GM12801 (cell line): ENCODE results near the gene ATP4B.

ENCODE experiments used
- TF ChIP-seq, protein P1 (sequence below): IDR thresholded peaks from one replicate; pipeline ENCODE4 v1.5.1; 2011; ENCODE audit warnings: control low read depth; ENCODE audit not compliant: insufficient read length; ENCODE audit errors: extremely low read depth

The ATP4B gene

DNA sequence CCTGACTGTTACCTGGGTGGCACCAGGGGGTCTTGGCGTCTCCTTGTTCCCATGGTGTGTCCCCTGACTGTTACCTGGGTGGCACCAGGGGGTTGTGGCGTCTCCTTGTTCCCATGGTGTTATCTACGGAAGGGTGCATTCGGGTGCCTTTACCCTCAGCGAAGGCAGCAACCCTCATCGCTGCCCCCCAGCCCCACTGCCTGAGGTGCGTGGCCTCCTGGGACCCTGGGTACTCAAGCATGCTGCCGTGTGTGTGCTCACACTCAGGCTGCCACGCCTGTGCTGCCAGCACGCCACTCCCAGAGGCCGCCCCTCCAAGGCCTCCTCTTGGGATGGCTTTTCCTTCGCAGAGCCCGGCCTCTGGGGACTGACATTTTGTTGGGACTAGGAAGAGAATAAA, 48.4 kb downstream of the ATP4B start:
- TF ChIP-seq, protein P1, sequence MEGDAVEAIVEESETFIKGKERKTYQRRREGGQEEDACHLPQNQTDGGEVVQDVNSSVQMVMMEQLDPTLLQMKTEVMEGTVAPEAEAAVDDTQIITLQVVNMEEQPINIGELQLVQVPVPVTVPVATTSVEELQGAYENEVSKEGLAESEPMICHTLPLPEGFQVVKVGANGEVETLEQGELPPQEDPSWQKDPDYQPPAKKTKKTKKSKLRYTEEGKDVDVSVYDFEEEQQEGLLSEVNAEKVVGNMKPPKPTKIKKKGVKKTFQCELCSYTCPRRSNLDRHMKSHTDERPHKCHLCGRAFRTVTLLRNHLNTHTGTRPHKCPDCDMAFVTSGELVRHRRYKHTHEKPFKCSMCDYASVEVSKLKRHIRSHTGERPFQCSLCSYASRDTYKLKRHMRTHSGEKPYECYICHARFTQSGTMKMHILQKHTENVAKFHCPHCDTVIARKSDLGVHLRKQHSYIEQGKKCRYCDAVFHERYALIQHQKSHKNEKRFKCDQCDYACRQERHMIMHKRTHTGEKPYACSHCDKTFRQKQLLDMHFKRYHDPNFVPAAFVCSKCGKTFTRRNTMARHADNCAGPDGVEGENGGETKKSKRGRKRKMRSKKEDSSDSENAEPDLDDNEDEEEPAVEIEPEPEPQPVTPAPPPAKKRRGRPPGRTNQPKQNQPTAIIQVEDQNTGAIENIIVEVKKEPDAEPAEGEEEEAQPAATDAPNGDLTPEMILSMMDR, result no peak

DNA sequence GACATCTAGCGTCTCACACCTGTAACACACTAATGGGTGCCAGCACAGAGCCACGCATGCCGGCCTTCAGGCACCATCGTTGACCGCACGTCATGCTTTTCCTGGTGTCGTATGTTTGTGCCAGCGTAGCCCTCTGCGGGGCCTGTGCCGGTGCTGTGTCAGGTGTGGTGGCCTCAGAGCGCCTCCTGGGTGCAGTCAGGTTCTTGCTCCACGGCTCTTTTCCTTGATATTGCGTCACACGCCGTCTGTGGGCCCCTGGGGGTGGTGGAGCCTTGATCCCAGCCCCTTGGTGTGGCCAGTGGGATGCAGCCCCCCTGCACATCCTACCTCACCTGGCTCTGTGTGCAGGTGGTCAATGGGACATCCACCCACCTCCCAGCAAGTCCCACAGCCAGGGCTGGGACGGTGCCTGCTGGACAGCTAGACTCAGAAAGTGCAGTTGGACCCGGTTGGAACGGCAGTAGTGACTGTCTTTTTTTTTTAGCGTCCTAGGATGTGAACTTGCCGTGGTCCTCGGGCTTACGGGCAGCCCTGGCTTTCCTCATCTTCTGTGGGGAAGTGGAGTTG, 48.9 kb downstream of the ATP4B start:
- TF ChIP-seq, protein P1, result no peak

DNA sequence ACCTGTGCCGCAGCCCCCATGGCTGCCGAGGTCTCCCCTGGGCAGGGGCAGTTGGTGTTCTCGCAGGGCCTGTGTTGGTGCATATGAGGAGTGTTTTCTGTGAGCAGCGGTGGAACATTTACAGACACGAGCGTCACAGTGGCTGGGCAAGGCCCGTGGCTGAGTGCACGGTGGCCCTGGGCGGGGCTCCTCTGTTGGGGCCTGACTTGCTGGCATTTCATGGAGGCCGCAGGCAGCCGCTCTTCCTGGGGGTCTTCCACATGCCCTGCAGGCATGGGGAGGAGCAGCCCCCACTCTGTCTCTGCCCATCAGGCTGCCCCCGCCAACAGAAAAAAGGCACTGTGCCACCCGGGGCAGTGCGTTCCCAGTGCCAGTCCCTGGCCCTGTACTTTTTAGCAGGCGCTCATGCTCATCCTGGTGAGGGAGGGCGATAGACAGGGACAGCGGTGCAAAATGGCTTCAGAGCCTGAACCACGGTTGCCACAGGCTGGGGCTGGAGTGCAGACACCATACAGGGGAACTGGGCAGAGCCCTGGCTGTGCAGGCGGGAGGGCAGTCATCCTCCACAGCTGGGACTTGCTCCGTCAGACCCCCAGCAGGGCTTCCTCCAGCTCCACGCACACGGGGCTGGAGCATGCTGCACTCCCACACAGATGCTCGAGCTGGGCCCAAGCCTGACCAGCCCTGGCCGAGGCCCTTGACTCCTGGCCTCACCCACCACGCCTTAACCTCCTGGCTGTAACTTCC, 49.9 kb downstream of the ATP4B start:
- TF ChIP-seq, protein P1, result no peak

DNA sequence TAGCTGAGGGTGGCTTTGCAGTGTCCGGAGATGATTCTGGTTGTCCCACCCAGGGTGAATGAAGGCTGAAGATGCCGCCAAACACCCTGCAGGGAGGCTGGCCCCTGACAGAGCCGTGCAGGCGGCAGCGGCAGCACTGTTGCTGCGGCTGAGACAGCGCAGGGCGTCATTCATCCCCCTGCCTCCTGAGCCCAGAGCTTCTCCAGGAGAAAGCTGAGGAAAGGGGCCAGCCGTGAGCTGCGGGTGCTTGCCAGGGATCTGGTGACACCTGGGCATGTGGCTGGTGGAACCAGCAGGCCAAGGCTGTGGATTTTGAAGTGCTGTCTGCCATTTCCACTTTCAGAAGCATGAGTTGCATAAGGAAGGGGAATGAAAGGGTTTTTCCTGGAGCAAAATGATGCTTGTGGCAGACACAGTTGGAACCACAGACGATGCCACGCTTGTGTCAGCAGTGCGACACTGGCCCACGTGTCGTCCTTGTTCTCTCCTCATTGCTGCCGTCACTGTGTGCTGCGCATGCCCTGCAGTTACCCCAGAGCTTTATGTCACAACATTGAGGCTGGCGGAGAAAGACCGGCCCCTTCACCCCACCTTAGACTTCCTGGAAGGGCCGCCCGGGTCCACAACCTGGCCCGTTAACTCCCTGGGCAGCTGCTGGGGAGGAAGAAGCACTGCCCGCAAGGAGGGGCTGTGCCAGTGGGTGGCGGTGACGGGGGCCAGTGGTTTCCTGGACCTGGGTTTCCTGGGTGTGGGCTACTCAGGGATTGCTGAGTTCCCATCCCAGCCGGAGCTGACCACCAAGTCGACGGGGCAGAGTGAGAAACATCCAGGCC, 50.7 kb downstream of the ATP4B start:
- TF ChIP-seq, protein P1, result no peak

DNA sequence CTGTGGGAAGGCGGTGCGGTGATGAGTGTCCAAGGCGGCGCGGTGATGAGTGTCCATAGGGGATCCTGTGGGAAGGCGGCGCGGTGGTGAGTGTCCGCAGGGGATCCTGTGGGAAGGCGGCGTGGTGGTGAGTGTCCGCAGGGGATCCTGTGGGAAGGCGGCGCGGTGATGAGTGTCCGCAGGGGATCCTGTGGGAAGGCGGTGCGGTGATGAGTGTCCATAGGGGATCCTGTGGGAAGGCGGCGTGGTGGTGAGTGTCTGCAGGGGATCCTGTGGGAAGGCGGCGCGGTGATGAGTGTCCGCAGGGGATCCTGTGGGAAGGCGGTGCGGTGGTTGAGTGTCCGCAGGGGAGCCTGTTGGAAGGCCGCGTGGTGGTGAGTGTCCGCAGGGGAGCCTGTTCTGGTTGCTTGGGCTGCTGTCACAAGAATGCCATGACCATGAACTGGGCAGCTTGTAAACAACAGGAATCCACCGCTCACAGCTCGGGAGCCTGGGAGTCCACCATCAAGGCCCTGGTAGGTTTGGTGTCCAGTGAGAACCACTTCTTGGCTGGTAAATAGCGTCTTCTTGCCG, 52.0 kb downstream of the ATP4B start:
- TF ChIP-seq, protein P1, result no peak

DNA sequence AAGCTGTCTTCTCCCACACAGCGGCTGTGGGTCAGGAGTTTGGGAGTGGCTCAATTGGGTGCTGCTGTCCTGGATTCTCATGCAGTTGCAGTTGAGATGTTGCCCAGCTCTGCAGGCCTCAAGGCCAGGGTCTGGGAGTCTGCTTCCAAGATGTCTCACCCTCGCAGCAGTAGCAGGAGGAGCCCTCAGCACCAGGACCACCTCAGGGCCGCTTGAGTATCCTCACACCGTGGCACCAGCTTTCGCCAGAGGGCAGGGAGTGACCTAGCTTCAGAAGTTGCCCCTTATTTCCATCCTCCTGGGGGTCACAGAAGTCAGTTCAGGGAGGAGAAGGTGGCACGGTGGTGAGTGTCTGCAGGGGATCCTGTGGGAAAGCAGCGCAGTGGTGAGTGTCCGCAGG, 52.5 kb downstream of the ATP4B start:
- TF ChIP-seq, protein P1, result no peak

DNA sequence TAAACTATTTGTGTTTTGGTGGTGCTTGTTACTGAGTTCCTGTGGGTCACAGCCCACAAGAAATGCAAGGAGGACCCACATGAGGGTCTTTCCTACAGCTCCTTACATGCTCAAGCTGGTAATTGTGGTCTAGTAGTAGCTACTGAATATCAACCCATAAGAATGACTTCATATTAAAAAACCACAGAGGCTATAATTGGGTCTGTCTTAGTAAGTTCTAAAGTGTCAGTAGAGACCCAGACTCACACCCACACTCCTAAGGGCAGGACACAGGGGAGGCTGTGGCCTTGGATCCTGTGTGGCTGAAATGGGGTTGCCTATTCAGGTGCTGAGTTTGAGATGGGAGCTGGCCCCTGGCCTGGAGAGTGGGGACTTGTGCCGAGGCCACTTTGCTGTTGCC, 53.8 kb downstream of the ATP4B start:
- TF ChIP-seq, protein P1, result no peak
